Measurements from ENCODE around the gene TUBA8. TPM values are rescaled to one million over a fixed set of nuclear protein-coding genes. Genes with fewer than 3 reads are reported as not detected.

The TUBA8 gene
- total and polyA plus RNA-seq, 2 donors (not counting 3 experiments of a cell fraction or from before 2014, with no cell fraction given): 6.9 to 8.9 TPM

- FAIRE-seq: no peak
- POLR2A ChIA-PET: no interaction called here
Observed at GRCh38 chr22:18062421-18062820, 48.2 kb upstream of the TUBA8 start.

GRCh38 chr22:18063306-18063705, 47.3 kb upstream of the TUBA8 start:
- intact Hi-C loops (cut with micrococcal nuclease): no loop called here
- CTCF ChIA-PET: interaction anchor here (0.6 to 2.9 kb wide), 5 partner anchors 9 to 232 kb away, joined by 3 to 19 read pairs (median 4); partner anchors contain the start of gene PEX26
- no peak overlapping the region for H3K27ac ChIP-seq (ENCODE audit: insufficient read depth, low read depth, low read length)
- H3K4me1 ChIP-seq (ENCODE audit: control insufficient read depth, extremely low read depth, insufficient read depth, low read length): no peaks in the 10 kb centered on the region
- DNase-seq (ENCODE audit: low read depth, low spot score): no peak
- POLR2A ChIA-PET: no interaction called here
- no peak overlapping the region for H3K4me2 ChIP-seq (ENCODE audit: insufficient read depth, low read length)
- H3K79me2 ChIP-seq (ENCODE audit: control insufficient read depth, insufficient read depth, low read length): no peaks in the 10 kb centered on the region
- TF ChIP-seq CTCF (IDR thresholded peaks at IDR 0.05; ENCODE audit: extremely low read depth in 1 of 2, insufficient read depth in 1 of 2, low read depth in 1 of 2, low read length in 2 of 2): no peak
- TF ChIP-seq MAX (IDR thresholded peaks at IDR 0.05; ENCODE audit: insufficient read depth, insufficient read length): no peak
- no peak for TF ChIP-seq MYC (IDR thresholded peaks at IDR 0.05; ENCODE audit: low read depth, low read length)
- no peak for TF ChIP-seq GATA2 (IDR thresholded peaks at IDR 0.05; ENCODE audit: insufficient read depth, insufficient read length, low read depth, low read length)
- no peak for TF ChIP-seq POLR2AphosphoS5 (IDR thresholded peaks at IDR 0.05; ENCODE audit: insufficient read depth, low read depth, low read length)
- TF ChIP-seq EZH2 (IDR thresholded peaks at IDR 0.05; ENCODE audit: borderline replicate concordance, low read depth, low read length, severe bottlenecking): no peak
- no peak for TF ChIP-seq JUN (IDR thresholded peaks at IDR 0.05; ENCODE audit: borderline replicate concordance, insufficient read depth, insufficient read length, low read depth)
- no peak for TF ChIP-seq POLR2A (IDR thresholded peaks at IDR 0.05; ENCODE audit: low read depth, low read length)
- no peak for TF ChIP-seq FOS (IDR thresholded peaks at IDR 0.05; ENCODE audit: borderline replicate concordance, insufficient read depth, low read length)
- H3K9me1 ChIP-seq (replicated peaks; ENCODE audit: control insufficient read depth, extremely low read depth, insufficient read depth, low read length): no peaks in the 10 kb centered on the region
- peaks cover 14 to 15% of the 10 kb centered on the region in 2 experiments for H3K27me3 ChIP-seq (ENCODE audit: control insufficient read depth in 2 of 2, insufficient read depth in 2 of 2, low read length in 2 of 2)
- H3K36me3 ChIP-seq (ENCODE audit: control insufficient read depth in 2 of 2, extremely low read depth in 1 of 2, insufficient read depth in 2 of 2, low read length in 2 of 2): no peaks in the 10 kb centered on the region
- no peak for FAIRE-seq
- no TSS peak for BruUV-seq (replicated peaks)
- dilution Hi-C loops (cut with MboI; ENCODE audit: extremely low pct_ligation_motif_present, low sequenced_read_pairs): no loop called here
- no peaks in the 10 kb centered on the region for H4K20me1 ChIP-seq (replicated peaks; ENCODE audit: control insufficient read depth, extremely low read depth, insufficient read depth, low read length)
- no peak overlapping the region for H3K4me3 ChIP-seq (replicated peaks in 1 of 3; ENCODE audit: insufficient read depth in 1 of 3, low read depth in 1 of 3, low read length in 3 of 3)
- H3K9ac ChIP-seq (replicated peaks; ENCODE audit: extremely low read depth, insufficient read depth, low read length): no peak overlapping the region
- no peak overlapping the region for H2AFZ ChIP-seq (ENCODE audit: low read depth, low read length)
- no peaks in the 10 kb centered on the region for H3K9me3 ChIP-seq (replicated peaks; ENCODE audit: control insufficient read depth, insufficient read depth, low read length)

More at GRCh38 chr22:18062421-18062820, 48.2 kb upstream of the TUBA8 start:
- dilution Hi-C loops (cut with MboI; ENCODE audit: extremely low pct_ligation_motif_present, low sequenced_read_pairs) (no loop called here), intact Hi-C loops (cut with micrococcal nuclease) (no loop called here)
- H3K4me1 ChIP-seq (ENCODE audit: control insufficient read depth, extremely low read depth, insufficient read depth, low read length): peaks cover 5% of the 10 kb centered on the region
- no peaks in the 10 kb centered on the region for H3K79me2 ChIP-seq (ENCODE audit: control insufficient read depth, insufficient read depth, low read length)
- H3K27ac ChIP-seq (ENCODE audit: insufficient read depth, low read depth, low read length): no peak overlapping the region
- TF ChIP-seq POLR2A (IDR thresholded peaks at IDR 0.05; ENCODE audit: low read depth, low read length): no peak
- TF ChIP-seq EZH2 (IDR thresholded peaks at IDR 0.05; ENCODE audit: borderline replicate concordance, low read depth, low read length, severe bottlenecking): no peak
- TF ChIP-seq FOS (IDR thresholded peaks at IDR 0.05; ENCODE audit: borderline replicate concordance, insufficient read depth, low read length): no peak
- no peak for TF ChIP-seq JUN (IDR thresholded peaks at IDR 0.05; ENCODE audit: borderline replicate concordance, insufficient read depth, insufficient read length, low read depth)
- TF ChIP-seq MYC (IDR thresholded peaks at IDR 0.05; ENCODE audit: low read depth, low read length): no peak
- TF ChIP-seq POLR2AphosphoS5 (IDR thresholded peaks at IDR 0.05; ENCODE audit: insufficient read depth, low read depth, low read length): no peak
- no peak for TF ChIP-seq MAX (IDR thresholded peaks at IDR 0.05; ENCODE audit: insufficient read depth, insufficient read length)
- TF ChIP-seq GATA2 (IDR thresholded peaks at IDR 0.05; ENCODE audit: insufficient read depth, insufficient read length, low read depth, low read length): no peak
- no peaks in the 10 kb centered on the region for H3K9me3 ChIP-seq (replicated peaks; ENCODE audit: control insufficient read depth, insufficient read depth, low read length)
- no peaks in the 10 kb centered on the region for H3K9me1 ChIP-seq (replicated peaks; ENCODE audit: control insufficient read depth, extremely low read depth, insufficient read depth, low read length)
- BruUV-seq (replicated peaks): no TSS peak
- no peaks in the 10 kb centered on the region for H3K36me3 ChIP-seq (ENCODE audit: control insufficient read depth in 2 of 2, extremely low read depth in 1 of 2, insufficient read depth in 2 of 2, low read length in 2 of 2)
- H3K4me3 ChIP-seq (replicated peaks in 1 of 3; ENCODE audit: insufficient read depth in 1 of 3, low read depth in 1 of 3, low read length in 3 of 3): no peak overlapping the region
- no peak overlapping the region for H3K4me2 ChIP-seq (ENCODE audit: insufficient read depth, low read length)
- H3K9ac ChIP-seq (replicated peaks; ENCODE audit: extremely low read depth, insufficient read depth, low read length): no peak overlapping the region
- no peaks in the 10 kb centered on the region for H4K20me1 ChIP-seq (replicated peaks; ENCODE audit: control insufficient read depth, extremely low read depth, insufficient read depth, low read length)
- CTCF ChIA-PET: interaction anchor here (0.6 to 2.9 kb wide), 7 partner anchors 10 to 231 kb away, joined by 3 to 19 read pairs (median 4); partner anchors contain the start of gene PEX26
- peaks cover 10 to 13% of the 10 kb centered on the region in 2 experiments for H3K27me3 ChIP-seq (ENCODE audit: control insufficient read depth in 2 of 2, insufficient read depth in 2 of 2, low read length in 2 of 2)
- no peak for DNase-seq (ENCODE audit: low read depth, low spot score)
- no peak overlapping the region for H2AFZ ChIP-seq (ENCODE audit: low read depth, low read length)
